MM.1S (cell line): ENCODE data around the gene SHMT2.

Experiments
- EZH2 ChIP-seq: fragments of 300-600 bp; sonication (generic); optimal IDR thresholded peaks from 2 replicates; pipeline ENCODE3; 2017; ENCODE audit warnings: low read depth, mild to moderate bottlenecking, antibody characterized with exemption, low read length, mixed read lengths
- EZH2phosphoT487 ChIP-seq: fragments of 300-600 bp; sonication (generic); IDR thresholded peaks from 2 replicates; pipeline ENCODE4 v1.6.1; 2018; ENCODE audit warnings: antibody characterized with exemption, low read length
- TF ChIP-seq, protein P1 (sequence below): fragments of 300-600 bp; sonication (generic); IDR thresholded peaks from 2 replicates; pipeline ENCODE4 v1.5.1; 2016; ENCODE audit warnings: antibody characterized with exemption, low read length, mixed read lengths

DNA sequence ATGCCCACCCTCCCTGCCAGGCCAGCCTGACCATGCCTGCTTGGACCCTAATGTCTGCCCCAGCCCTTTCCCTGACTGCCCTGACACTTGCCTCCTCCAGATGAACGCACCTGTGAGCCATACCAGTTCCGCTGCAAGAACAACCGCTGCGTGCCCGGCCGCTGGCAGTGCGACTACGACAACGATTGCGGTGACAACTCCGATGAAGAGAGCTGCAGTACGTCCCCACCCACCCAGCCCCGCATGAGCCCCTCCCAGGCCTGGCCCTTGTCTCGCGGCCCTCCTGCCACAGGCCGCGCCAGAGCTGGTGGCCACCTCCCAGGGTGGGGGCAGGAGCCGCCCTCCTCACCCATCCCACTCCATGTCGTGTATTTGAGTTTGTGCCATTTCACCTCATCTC lies 27.2 kb upstream of the SHMT2 start:
- TF ChIP-seq, protein P1, sequence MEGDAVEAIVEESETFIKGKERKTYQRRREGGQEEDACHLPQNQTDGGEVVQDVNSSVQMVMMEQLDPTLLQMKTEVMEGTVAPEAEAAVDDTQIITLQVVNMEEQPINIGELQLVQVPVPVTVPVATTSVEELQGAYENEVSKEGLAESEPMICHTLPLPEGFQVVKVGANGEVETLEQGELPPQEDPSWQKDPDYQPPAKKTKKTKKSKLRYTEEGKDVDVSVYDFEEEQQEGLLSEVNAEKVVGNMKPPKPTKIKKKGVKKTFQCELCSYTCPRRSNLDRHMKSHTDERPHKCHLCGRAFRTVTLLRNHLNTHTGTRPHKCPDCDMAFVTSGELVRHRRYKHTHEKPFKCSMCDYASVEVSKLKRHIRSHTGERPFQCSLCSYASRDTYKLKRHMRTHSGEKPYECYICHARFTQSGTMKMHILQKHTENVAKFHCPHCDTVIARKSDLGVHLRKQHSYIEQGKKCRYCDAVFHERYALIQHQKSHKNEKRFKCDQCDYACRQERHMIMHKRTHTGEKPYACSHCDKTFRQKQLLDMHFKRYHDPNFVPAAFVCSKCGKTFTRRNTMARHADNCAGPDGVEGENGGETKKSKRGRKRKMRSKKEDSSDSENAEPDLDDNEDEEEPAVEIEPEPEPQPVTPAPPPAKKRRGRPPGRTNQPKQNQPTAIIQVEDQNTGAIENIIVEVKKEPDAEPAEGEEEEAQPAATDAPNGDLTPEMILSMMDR: no peak
- TF ChIP-seq EZH2phosphoT487: no peak
- no peak for TF ChIP-seq EZH2
